Measurements from ENCODE around the gene EQTN. TPM values are rescaled to one million over a fixed set of nuclear protein-coding genes. Genes with fewer than 3 reads are reported as not detected.

The EQTN gene
- polyA plus RNA-seq, 1 experiment, result not detected

DNA sequence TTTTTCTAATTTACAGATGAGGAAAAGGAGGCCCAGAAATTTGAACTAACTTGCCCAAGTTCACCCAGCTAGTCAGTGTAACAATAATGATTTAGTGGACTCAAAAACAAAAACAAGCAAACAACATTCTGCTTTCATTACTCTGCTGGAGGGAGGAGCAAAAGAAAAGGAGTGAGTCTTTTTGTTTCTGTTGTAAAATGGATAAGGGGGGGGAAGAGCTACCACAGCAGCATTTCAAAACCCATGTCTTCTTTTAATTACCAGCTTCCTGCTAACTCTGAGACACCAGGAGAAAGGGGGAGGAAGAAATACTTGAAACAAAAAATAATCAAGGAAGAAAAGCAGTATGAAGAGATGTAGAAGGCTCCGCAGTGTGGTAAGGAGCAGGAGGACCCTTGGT lies 39.2 kb upstream of the EQTN start:
- POLR2A ChIA-PET, result no interaction called here
- CTCF ChIA-PET, result interaction anchor here (0.8 to 1.3 kb wide), 3 partner anchors 12 to 213 kb away, joined by 3 to 5 read pairs (median 3); no protein-coding TSS in a partner anchor
- no peak for TF ChIP-seq CTCF (IDR thresholded peaks at IDR 0.05; ENCODE audit: insufficient read depth, low read depth, low read length)
- peaks cover 1% of the 10 kb centered on the region for H3K27me3 ChIP-seq (ENCODE audit: control insufficient read depth, insufficient read depth, low read length)
- H3K4me3 ChIP-seq (ENCODE audit: low read depth, low read length), result no peak overlapping the region
- no peaks in the 10 kb centered on the region for H3K36me3 ChIP-seq (ENCODE audit: control insufficient read depth, insufficient read depth, low read length)
- DNase-seq (ENCODE audit: low read depth), result no peak

GRCh38 chr9:27335075-27335474 lies 38.1 kb upstream of the EQTN start:
- Histone ChIP-seq H3K27me3 (ENCODE audit: control insufficient read depth, insufficient read depth, low read length) (peaks cover 1% of the 10 kb centered on the region), H3K36me3 (ENCODE audit: control insufficient read depth, insufficient read depth, low read length) (no peaks in the 10 kb centered on the region), H3K4me3 (ENCODE audit: low read depth, low read length) (no peak overlapping the region)
- ChIA-PET POLR2A (no interaction called here), CTCF (interaction anchor here (0.8 to 3.9 kb wide), 2 partner anchors 195 to 205 kb away, joined by 3 to 21 read pairs; partner anchors contain the start of gene MOB3B)
- no peak for TF ChIP-seq CTCF (IDR thresholded peaks at IDR 0.05; ENCODE audit: insufficient read depth, low read depth, low read length)
- no peak for DNase-seq (ENCODE audit: low read depth)

GRCh38 chr9:27333241-27334052 lies 36.5 kb upstream of the EQTN start:
- H3K4me3 ChIP-seq (ENCODE audit: low read depth, low read length), result no peak overlapping the region
- POLR2A ChIA-PET, result no interaction called here
- peaks cover 1% of the 10 kb centered on the region for H3K27me3 ChIP-seq (ENCODE audit: control insufficient read depth, insufficient read depth, low read length)
- CTCF ChIA-PET, result interaction anchor here (0.6 to 3.9 kb wide), 18 partner anchors 9 to 740 kb away, joined by 3 to 60 read pairs (median 4); partner anchors contain the start of gene MOB3B
- peak; percentile 78 for TF ChIP-seq CTCF (IDR thresholded peaks at IDR 0.05; ENCODE audit: insufficient read depth, low read depth, low read length)
- H3K36me3 ChIP-seq (ENCODE audit: control insufficient read depth, insufficient read depth, low read length), result no peaks in the 10 kb centered on the region
- peak; percentile 21 for DNase-seq (ENCODE audit: low read depth)

GRCh38 chr9:27331393-27331792 lies 34.4 kb upstream of the EQTN start:
- H3K4me3 ChIP-seq (ENCODE audit: low read depth, low read length), result no peak overlapping the region
- POLR2A ChIA-PET, result no interaction called here
- DNase-seq (ENCODE audit: low read depth), result no peak
- H3K27me3 ChIP-seq (ENCODE audit: control insufficient read depth, insufficient read depth, low read length), result no peaks in the 10 kb centered on the region; the same call in 1 of the 2 replicates
- CTCF ChIA-PET, result interaction anchor here (0.7 to 3.9 kb wide), 5 partner anchors 10 to 216 kb away, joined by 3 to 60 read pairs (median 5); partner anchors contain the start of gene MOB3B
- TF ChIP-seq CTCF (IDR thresholded peaks at IDR 0.05; ENCODE audit: insufficient read depth, low read depth, low read length), result no peak
- H3K36me3 ChIP-seq (ENCODE audit: control insufficient read depth, insufficient read depth, low read length), result no peaks in the 10 kb centered on the region

GRCh38 chr9:27329291-27329690 lies 32.3 kb upstream of the EQTN start:
- TF ChIP-seq CTCF (IDR thresholded peaks at IDR 0.05; ENCODE audit: insufficient read depth, low read depth, low read length), result no peak
- ChIA-PET CTCF (interaction anchor here (1.9 kb wide), 1 partner anchor 218 kb away, joined by 8 read pairs; no protein-coding TSS in a partner anchor), POLR2A (no interaction called here)
- H3K27me3 ChIP-seq (ENCODE audit: control insufficient read depth, insufficient read depth, low read length), result no peaks in the 10 kb centered on the region
- DNase-seq (ENCODE audit: low read depth), result no peak
- no peaks in the 10 kb centered on the region for H3K36me3 ChIP-seq (ENCODE audit: control insufficient read depth, insufficient read depth, low read length)
- no peak overlapping the region for H3K4me3 ChIP-seq (ENCODE audit: low read depth, low read length)
